HG02943 (cell line): ENCODE data around the gene CEP112.

ENCODE experiments used
- ATAC-seq: cut with Tn5 transposase; IDR thresholded peaks from one replicate; pipeline ENCODE4 v1.9.1; 2021; ENCODE audit warnings: mild to moderate bottlenecking, low read depth, moderate library complexity; ENCODE audit not compliant: unreplicated experiment

The CEP112 gene

DNA sequence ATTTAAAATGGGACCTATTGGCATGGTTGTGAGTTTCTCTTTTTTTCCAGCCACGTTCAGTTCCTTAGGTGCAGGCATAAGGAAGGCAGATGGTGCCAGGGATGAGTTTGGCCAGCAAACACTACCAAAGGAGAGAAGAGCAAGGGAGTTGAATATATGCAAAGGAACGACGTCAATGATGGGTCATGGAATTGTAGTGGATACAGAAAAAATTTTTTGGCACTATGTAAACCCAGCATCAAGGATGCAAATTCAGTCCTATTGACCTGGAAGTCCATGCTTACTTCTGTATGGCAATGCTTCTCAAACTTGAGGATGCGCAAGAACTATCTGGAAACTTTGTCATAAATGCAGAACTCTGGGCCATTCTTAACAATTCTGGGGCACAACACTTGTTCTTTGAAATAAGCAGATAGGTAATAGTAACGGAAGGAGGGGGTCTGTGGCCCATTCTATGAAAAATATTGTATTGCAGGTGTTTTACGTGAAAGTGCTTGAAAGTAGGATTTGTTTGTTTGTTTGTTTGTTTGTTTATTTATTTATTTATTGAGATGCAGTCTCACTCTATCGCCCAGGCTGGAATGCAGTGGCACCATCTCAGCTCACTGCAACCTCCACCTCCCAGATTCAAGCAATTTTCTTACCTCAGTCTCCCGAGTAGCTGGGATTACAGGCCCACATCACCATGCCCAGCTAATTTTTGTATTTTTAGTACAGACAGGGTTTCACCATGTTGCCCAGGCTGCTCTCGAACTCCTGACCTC lies 19.3 kb upstream of the CEP112 start:
- ATAC-seq = no peak

DNA sequence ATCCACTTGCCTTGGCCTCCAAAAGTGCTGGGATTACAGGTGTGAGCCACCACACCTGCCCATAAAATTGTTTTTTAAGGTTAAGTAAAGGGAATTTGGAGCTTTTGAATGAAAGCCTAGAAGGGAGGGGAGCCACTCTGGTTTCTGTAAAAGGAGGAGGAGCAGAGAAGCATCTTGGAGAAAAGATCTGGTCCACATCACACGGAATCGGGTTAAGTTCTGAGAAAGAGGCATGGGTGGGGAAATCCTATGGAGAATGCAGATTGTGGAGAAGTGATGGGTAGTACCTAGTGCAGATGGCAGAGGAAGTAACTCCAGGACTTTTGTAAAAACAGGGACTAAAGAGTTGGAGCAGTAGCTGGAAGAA lies 18.3 kb upstream of the CEP112 start:
- ATAC-seq = no peak

DNA sequence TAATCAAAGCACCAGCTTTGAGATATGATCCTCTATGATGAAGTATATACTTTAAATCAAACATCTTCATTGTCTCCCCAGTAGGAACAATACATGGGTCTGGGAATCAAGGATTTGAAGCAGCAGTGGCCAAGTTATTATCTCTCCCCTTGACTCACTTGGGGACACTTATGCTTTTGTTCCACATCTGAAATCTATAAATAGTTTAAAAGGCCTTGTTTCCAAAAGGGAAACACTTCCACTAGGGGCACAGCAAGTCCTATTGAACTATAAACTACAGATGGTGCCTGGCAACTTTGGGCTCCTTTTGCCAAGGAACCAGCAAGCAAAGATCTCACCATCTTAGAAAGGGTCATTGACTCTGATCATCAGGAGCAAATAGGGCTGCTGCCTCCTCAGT lies 16.0 kb upstream of the CEP112 start:
- ATAC-seq = no peak

DNA sequence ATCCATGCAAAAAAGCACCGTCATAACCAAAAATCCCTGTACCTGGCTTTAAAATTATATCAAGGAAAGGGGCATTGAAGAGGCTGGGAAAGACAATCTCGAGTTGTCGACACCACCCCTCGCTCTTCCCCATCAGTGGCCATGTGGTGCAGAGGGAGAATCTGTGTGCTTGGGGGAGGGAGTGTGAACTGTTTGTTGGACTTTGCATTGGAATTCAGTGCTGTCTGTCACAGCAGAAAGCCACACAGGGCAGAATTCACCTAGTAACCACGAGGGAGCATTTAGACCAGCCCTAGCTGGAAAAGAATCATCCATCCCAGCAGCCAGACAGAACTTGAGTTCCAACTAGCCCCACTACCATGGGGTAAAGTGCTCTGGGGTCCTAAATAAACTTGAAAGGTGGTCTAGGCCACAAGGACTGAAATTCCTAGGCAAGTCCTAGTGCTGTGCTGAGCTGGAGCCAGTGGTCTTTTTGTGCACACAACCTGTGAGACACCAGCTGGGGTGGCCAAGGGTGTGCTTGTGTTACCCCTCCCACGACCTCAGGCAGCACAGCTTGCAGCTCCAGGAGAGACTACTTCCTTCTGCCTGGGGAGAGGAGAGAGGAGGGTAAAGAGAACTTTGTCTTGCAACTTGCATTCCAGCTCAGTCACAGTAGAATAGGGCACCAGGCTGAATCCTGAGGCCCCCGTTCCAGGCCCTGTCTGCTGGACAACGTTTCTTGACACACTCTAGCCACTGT lies 11.5 kb upstream of the CEP112 start:
- no peak for ATAC-seq

DNA sequence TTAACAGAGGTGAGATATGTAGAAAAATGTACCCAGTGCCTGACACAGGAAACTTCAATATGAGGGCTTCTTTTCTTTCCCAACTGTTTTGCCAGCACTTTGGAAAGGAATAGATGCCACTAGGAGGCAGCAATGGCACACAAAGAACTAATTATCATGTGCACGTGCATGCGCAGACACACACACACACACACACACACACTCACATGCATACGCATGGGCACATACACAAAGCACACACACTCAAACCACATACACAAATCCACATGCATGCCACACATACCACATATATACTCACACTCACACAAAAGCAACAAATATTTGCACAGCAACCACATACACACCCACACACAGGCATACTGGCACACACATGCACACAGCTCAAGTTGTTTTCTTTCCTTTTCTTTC lies 8.8 kb upstream of the CEP112 start:
- no peak for ATAC-seq

DNA sequence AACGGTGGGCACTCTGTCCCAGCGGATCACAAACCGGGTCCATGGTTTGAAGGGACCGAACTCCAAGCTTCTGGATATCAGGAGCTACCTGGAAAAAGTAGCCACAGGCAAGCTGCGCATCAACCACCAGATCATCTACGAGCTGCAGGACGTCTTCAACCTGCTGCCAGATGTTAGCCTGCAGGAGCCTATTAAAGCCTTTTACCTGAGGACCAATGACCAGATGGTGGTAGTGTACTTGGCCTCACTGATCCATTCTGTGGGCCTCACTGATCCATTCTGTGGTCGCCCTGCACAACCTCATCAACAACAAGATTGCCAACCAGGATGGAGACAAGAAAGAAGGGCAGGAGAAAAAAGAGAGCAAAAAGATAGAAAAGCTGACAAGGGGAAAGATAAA lies 6.3 kb upstream of the CEP112 start:
- ATAC-seq = no peak

DNA sequence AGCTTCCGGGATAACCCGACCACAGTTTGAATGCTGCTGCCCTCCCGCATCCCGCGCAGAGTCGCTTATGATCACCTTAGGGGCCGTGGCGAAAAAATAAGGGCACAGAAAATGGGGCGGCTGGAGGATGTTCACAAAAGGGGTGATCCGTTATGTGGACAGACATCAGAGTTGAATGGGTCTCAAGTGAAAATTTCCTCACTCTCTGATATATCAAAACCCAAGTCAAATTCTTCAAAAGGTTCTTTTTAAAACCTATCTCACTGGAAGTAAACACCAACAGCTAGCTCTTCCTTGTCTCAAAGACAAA lies 400 bp upstream of the CEP112 start:
- no peak for ATAC-seq

DNA sequence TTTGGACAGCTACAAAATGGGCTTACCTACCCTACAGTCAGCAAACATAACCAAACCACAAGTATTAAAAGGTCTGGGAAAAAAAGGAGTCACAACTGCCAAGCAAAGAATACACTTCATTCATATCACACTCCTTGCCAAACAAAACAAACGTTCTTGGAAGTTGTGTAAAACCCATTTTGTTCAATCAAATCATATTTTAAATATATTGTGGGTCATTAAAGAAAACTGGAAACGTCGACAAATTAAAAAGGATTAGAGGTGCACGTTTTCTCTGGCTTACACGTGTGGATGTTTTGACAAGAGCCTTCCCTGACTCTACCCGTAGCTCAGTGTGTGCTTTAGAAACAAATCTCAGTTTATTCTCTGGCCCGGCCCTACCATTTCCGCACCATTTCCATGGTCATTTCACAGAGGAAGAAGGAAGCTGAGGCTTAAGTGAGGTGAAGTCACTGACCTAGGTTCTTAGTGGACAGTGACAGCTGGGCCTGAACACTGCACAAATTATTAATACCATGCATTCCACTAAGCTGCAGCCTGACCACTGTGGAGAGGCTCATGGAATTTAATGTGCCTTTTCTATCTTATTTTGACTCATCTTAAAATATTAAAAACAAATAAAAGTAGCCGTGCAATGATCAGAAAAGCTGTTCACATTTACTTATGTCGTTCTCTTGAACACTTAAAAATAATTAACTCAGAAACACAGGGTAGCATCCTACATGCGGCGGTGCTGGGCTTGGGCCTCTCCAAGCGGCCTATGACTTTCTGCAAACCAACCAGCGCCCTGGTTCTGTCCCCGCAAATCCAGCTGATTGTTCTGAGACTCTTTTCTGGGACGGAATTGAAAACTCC lies 968 bp downstream of the CEP112 start:
- no peak for ATAC-seq

DNA sequence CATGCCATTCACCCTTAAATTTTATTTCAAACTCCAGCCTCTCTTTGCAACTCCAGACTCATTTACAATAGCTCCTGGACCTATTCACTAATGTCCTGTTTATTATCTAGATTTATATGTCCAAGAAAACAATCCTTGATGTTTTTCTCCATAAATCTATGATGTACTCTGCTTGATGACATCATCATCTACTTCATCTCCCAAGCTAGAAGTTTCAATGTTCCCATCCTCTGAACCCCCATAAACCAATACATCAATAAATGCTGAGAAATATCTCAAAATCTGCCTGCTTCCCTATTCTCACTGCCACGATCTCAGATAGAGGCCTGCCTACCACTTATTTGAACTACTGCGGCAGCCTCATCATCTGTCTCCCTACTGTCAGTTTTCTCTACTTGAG lies 4.2 kb downstream of the CEP112 start:
- no peak for ATAC-seq

DNA sequence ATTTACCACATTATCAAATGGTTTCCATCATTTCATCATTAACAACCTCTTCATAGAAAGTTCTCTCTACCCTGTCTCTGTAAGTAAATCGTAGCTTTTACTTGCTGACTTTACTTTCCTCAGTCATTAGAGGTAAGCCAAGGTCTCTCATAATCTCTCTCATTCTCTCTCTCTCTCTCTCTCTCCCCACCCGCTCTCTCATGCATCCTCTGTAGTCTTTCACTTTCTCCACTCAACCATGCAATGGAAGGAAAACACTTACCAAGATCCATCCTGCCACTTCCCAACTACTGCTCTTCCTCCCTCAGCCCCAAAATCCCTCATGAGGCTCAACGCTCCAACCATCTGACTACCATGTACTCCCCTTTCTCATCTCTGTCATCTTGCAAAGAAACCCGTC lies 6.1 kb downstream of the CEP112 start:
- no peak for ATAC-seq

DNA sequence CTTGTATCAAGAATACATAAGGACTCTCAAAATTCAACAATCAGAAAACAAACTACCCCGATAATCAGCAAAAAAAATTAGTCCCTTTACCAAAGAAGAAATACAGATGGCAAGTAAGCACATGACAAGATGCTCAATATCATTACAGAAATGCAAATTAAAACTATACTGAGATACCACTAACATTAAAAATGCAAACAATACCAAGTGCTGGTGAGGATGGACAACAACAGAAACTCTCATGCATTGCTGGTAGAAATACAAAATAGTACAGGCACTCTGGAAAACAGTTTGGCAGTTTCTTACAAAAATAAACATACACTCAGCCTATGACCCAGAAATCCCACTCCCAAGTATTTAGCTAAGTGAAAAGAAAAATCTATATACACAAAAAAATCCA lies 7.5 kb downstream of the CEP112 start:
- ATAC-seq = no peak

DNA sequence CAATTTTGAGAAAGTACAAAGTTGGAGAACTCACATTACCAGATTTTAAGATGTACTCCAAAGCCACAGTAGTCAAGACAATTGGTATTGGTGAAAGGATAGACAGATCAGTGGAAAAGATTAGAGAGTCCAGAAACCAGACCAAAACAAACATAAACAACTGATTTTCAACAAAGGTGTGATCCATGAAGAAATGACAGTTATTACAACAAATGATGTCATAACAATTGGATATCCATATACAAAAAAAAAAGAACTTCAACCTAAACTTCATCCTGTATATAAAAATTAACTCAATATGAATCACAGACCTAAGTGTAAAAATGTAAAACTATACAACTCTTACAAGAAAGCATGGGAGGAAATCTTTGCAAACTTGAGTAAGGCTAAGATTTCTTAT lies 8.4 kb downstream of the CEP112 start:
- no peak for ATAC-seq

DNA sequence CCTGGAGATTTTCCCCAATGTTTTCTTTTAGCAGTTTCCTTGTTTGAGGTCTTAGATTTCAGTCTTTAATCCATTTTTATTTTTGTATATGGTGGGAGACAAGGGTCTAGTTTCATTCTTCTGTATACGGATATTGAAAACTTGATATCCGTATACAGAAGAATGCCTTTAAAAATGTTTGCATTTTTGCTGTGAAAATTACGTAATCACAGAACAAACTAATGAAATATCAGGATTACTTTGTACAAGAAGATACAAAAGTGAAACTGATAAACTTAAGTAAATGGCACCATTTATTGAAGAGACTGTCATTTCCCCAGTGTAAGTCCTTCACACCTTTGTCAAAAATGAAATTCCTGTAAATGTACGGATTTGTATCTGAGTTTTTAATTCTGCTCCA lies 13.3 kb downstream of the CEP112 start:
- no peak for ATAC-seq

DNA sequence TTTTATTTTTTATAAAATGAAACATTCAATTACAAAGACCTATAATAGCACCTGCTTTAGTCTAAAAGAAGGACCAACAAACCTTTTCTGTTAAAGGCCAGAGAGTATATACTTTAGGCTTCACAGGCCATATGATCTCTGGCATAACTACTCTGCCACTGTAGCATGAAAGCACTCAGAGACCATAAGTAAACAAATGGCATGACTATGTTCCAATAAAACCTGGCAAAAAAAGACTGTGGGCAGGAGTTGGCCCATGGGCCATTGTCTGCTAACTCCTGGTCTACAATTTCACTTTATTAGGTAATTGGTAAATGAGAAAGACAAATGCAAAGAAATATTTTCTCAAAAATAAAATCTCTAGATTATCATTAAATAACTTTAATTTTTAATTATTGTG lies 14.9 kb downstream of the CEP112 start:
- no peak for ATAC-seq

DNA sequence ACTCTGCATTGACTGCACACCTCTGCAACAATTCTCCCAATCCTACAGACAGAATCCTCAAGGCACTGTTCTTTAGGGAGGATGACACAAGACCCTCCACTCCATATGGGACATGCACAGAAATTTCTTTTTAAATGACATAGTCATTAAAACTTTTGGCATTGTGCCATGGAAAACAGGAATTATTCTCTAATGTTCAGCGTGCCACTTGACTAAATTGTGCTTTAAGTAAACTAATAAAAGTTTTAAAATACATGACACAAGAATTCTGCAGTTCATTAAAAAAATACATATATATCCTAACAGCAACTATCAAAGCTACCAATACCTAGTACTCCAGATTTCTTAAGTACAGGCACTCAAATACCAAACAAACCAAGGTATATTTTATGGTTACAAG lies 16.0 kb downstream of the CEP112 start:
- ATAC-seq = no peak

DNA sequence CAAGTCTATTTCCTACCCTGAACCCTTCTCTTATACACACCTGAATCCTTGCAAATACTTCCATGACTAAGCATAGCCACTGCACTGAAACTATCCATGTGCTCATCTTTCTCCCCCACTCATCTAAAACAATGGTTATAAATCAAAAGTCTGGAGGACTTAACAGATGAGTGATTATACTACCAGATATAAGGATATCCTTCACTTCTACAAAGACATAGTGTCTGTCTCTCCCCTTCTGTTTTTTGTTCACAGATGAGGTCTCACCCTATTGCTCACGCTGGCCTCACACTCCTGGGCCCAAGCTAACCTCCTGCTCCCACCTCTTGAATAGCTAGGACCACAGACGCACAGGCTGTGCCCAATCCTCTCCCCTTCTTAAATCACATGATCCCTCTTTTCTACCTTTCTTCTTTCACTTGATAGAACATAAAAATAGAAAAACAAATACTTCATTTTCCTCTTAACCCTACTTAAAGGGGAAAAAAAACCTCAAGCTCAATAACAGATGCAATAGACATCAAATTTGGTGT lies 19.2 kb downstream of the CEP112 start:
- ATAC-seq = no peak

DNA sequence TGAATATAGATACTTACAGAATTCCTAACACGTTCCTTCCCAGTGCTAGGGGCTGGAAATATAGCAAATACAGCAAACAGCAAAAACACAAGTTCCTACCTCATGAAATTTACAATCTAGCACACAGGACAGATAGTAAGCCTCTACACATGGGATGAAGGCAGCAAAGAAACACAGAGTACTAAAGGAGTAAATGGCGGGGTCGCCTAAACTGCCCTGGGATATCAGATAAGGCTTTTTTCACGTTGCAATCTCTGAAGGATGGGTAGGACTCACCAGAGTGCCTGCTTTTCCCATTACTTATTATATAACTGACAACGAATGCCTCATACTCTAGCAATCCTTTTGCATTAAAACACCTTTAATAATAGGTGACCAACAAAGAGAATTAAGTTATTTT lies 19.8 kb downstream of the CEP112 start:
- no peak for ATAC-seq

DNA sequence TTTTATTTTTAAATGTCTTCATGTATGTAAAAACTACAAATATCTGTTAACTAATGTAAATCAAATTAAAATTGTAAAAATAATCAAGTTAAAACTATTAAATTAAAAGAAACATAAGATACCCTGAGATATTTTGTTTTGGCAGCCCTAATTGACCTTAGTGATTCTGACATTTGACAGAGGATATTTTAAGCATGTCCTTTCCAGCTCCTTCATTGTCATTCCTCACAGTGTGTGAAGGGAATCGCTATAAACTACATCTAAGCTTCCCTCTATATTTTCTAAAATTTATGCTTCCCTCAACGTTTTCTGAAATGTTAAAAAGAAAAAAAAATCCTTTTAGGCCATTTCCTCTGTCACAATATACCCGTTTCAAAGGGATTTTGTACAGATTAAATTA lies 20.2 kb downstream of the CEP112 start:
- no peak for ATAC-seq

DNA sequence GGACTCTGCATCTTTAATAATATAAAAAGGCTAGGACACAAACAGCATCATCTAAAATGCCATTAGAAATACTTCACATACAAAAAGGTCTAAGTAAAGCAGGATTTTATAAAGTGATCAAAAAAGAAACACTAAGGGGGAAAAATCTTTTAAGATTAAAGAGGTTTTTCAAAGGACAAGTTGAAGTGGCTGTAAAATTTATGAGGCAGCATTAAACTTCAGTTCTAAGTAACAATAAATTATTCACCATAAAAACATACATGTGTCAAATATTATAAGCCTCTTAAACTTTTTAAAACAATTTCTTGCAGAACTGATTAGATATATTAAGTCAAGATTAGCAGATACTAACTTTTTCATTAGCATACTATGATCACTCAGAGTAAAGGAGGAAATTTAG lies 20.8 kb downstream of the CEP112 start:
- no peak for ATAC-seq

DNA sequence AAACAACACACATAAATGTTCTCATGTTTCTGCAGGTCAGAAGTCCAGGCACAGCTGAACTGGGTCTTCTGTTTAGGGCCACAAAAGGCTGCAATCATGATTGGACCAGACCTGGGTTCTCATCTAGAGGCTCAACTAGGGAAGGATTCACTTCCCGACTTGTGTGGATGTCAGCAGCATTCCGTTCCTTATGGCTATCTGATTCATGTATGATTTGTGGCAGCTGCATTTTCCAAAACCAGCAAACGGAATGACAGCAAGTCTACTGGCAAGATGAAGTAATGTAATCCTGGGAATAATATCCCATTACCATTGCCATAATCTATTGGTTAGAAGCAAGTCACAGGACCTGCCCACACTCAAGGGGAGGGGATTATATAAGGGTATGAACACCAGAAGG lies 22.1 kb downstream of the CEP112 start:
- ATAC-seq = no peak

DNA sequence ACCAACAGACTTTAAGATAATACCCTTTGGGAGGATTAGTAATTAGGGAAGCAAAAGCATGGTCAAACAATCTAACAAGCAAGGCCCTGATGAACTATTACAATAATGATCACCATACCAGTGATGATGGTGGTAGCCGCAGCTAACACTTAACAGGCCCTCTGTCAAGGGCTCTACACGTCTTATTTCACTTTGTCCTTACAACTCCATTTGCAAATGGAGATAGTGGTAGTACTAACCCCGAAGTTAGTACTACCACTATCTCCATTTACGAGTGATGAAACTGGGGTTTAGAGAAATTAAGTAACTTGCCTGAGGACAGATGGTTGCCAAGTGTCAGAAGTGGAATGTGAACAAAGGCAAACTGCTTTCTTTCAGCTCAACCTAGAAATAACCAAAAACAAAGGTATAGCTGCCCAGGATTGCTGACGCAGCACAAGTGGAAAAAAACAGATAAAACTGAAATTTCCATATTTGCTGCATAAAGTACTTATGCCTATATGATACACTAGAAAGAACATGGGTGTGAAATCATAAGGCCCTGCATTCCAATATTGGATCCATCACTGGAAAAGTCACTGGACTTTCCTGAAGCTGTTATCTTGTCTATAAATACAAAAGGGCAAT lies 24.6 kb downstream of the CEP112 start:
- ATAC-seq = no peak
